IMR-90 (cell line): Measurements from ENCODE around the gene DLGAP4. TPM values are rescaled to one million over a fixed set of nuclear protein-coding genes. Genes with fewer than 3 reads are reported as not detected.

ENCODE experiments used
- ATAC-seq: fragments of 200-7000 bp; cut with Tn5 transposase; 2 replicates; pipeline ENCODE4 v1.9.1; 2020; ENCODE audit warnings: low read depth, mild to moderate bottlenecking, moderate library complexity
- BruUV-seq: library from RNA; stranded (reverse); fragments of 400-500 nt; replicated peaks from 2 replicates; lab custom pipeline; 2021; lab: Mats Ljungman, UMichigan
- CTCF ChIA-PET: fragments of 300-600 bp; formaldehyde crosslinking; extraction: SDS; loops from one replicate; lab custom pipeline; 2021; ENCODE audit warnings: antibody characterized with exemption; lab: Yijun Ruan, JAX
- POLR2A ChIA-PET: fragments of 300-600 bp; sonication (Branson Sonifier 250); formaldehyde crosslinking; loops from one replicate; lab custom pipeline; 2022; ENCODE audit warnings: antibody characterized with exemption; ENCODE audit not compliant: unreplicated experiment; lab: Charles Lee
- DNase-seq: peaks from one replicate; pipeline ENCODE4 v3.0.0; 2013
- H2AFZ ChIP-seq: replicated peaks from 2 replicates; pipeline ENCODE3; 2013; ENCODE audit warnings: low read length, mild to moderate bottlenecking; ENCODE audit not compliant: poor library complexity
- H2AK5ac ChIP-seq: 2 replicates; pipeline ENCODE4 v1.6.1; 2013; ENCODE audit warnings: low read depth, low read length, inconsistent platforms
- H2AK9ac ChIP-seq: replicated peaks from 2 replicates; pipeline ENCODE3; 2013; ENCODE audit warnings: mild to moderate bottlenecking, low read depth, low read length, moderate library complexity; ENCODE audit not compliant: poor library complexity
- H2BK120ac ChIP-seq: 2 replicates; pipeline ENCODE4 v1.6.1; 2013; ENCODE audit warnings: low read depth, low read length, inconsistent platforms
- H2BK15ac ChIP-seq: 3 replicates; pipeline ENCODE4 v1.6.1; 2013; ENCODE audit warnings: low read depth, low read length, inconsistent platforms
- H2BK20ac ChIP-seq: 2 replicates; pipeline ENCODE4 v1.6.1; 2013; ENCODE audit warnings: low read depth, mild to moderate bottlenecking, inconsistent platforms, low read length, moderate library complexity
- H2BK5ac ChIP-seq: 2 replicates; pipeline ENCODE4 v1.6.1; 2013; ENCODE audit warnings: mild to moderate bottlenecking, low read depth, low read length, inconsistent platforms; ENCODE audit not compliant: poor library complexity, severe bottlenecking
- H3K14ac ChIP-seq: replicated peaks from 2 replicates; pipeline ENCODE4 v1.6.1; 2013; ENCODE audit warnings: low read depth, low read length, inconsistent platforms
- H3K18ac ChIP-seq: 2 replicates; pipeline ENCODE4 v1.6.1; 2013; ENCODE audit warnings: low read depth, low read length, control low read depth
- H3K23ac ChIP-seq: 2 replicates; pipeline ENCODE4 v1.6.1; 2013; ENCODE audit warnings: low read depth, low read length, inconsistent platforms
- H3K27ac ChIP-seq: 2 replicates; pipeline ENCODE4 v1.5.1; 2013; ENCODE audit warnings: mild to moderate bottlenecking, control low read depth, low read length; ENCODE audit not compliant: insufficient read depth
- H3K27me3 ChIP-seq: 2 replicates; pipeline ENCODE4 v1.6.1; 2013; ENCODE audit warnings: low read length; ENCODE audit not compliant: control insufficient read depth, insufficient read depth
- H3K36me3 ChIP-seq: 2 replicates; pipeline ENCODE4 v1.6.1; 2013; ENCODE audit warnings: low read length, mixed read lengths; ENCODE audit not compliant: control insufficient read depth, insufficient read depth
- H3K4ac ChIP-seq: 2 replicates; pipeline ENCODE4 v1.6.1; 2013; ENCODE audit warnings: low read depth, low read length, inconsistent platforms
- H3K4me1 ChIP-seq: 2 replicates; pipeline ENCODE4 v1.6.1; 2013; ENCODE audit warnings: low read length, mixed read lengths; ENCODE audit not compliant: control insufficient read depth, insufficient read depth
- H3K4me2 ChIP-seq: 2 replicates; pipeline ENCODE4 v1.6.1; 2013; ENCODE audit warnings: low read depth, mild to moderate bottlenecking, control low read depth, low read length, moderate library complexity
- H3K4me3 ChIP-seq: 2 replicates; pipeline ENCODE4 v1.5.1; 2013; ENCODE audit warnings: low read depth, mild to moderate bottlenecking, control low read depth, low read length, moderate library complexity; ENCODE audit not compliant: insufficient read depth
- H3K56ac ChIP-seq: 2 replicates; pipeline ENCODE4 v1.6.1; 2013; ENCODE audit warnings: low read length, inconsistent platforms; ENCODE audit not compliant: insufficient read depth; ENCODE audit errors: extremely low read depth
- H3K79me1 ChIP-seq, 2 experiments: 2 replicates each; pipeline ENCODE4 v1.6.1; 2013; ENCODE audit warnings: low read length in 2 of 2, inconsistent platforms in 1 of 2, low read depth in 1 of 2
- H3K9ac ChIP-seq: 2 replicates; pipeline ENCODE4 v1.6.1; 2013; ENCODE audit warnings: low read depth, low read length, control low read depth
- H3K9me1 ChIP-seq: 2 replicates; pipeline ENCODE4 v1.6.1; 2013; ENCODE audit warnings: low read length, inconsistent platforms; ENCODE audit not compliant: insufficient read depth
- H3K9me3 ChIP-seq: 2 replicates; pipeline ENCODE4 v1.6.1; 2013; ENCODE audit warnings: low read length; ENCODE audit not compliant: control insufficient read depth, insufficient read depth
- H4K20me1 ChIP-seq: 2 replicates; pipeline ENCODE4 v1.6.1; 2013; ENCODE audit warnings: low read length, inconsistent platforms; ENCODE audit not compliant: insufficient read depth
- H4K5ac ChIP-seq: 2 replicates; pipeline ENCODE4 v1.6.1; 2013; ENCODE audit warnings: mild to moderate bottlenecking, low read depth, low read length, control low read depth
- H4K8ac ChIP-seq, 2 experiments: 2 replicates each; pipeline ENCODE4 v1.6.1; 2013; ENCODE audit warnings: low read depth in 2 of 2, low read length in 2 of 2, control low read depth in 1 of 2, inconsistent platforms in 1 of 2
- H4K91ac ChIP-seq: 2 replicates; pipeline ENCODE4 v1.6.1; 2013; ENCODE audit warnings: low read depth, low read length, inconsistent platforms; ENCODE audit not compliant: insufficient read depth
- NFE2L2 ChIP-seq: fragments of 150-350 bp; IDR thresholded peaks from 2 replicates; pipeline ENCODE4 v1.6.1; 2016; ENCODE audit warnings: low read depth, mild to moderate bottlenecking, low read length
- RAD21 ChIP-seq: IDR thresholded peaks from 2 replicates; pipeline ENCODE4 v1.6.1; 2012; ENCODE audit warnings: low read length, improper control_type of control experiment
- WGBS, 2 experiments: methylation state at CpG; one replicate each; pipeline versions ENCODE4 v1.1.5 to v1.1.7; 2013; ENCODE audit warnings: missing lambda C conversion rate in 2 of 2; ENCODE audit not compliant: insufficient read length in 1 of 2; ENCODE audit errors: extremely low coverage in 2 of 2; 5-methylcytosine and 5-hydroxymethylcytosine counted together
- dilution Hi-C: fragments of 300-500 bp; cut with HindIII; formaldehyde crosslinking; loops from one replicate; pipeline ENCODE4 v1.14.3; 2018; ENCODE audit warnings: low sequenced_read_pairs; ENCODE audit not compliant: unreplicated experiment
- in situ Hi-C: fragments of 300-500 bp; cut with MboI; formaldehyde crosslinking; loops from 3 replicates; pipeline ENCODE4 v1.14.3; 2019; ENCODE audit warnings: low sequenced_read_pairs, inconsistent platforms, mixed read lengths
- intact Hi-C: fragments of 100-400 bp; cut with micrococcal nuclease; formaldehyde crosslinking; loops from 2 replicates; pipeline ENCODE4 v1.10.0; 2022
- polyA plus RNA-seq, 3 experiments: library from polyadenylated mRNA; depleted of rRNA; stranded (reverse); fragments of >200 nt; gene quantifications; 2 replicates each; pipeline ENCODE4 v1.2.3, GENCODE V29; 2012; ENCODE audit warnings: low replicate concordance in 1 of 3
- total RNA-seq: library from RNA; depleted of rRNA; stranded (reverse); fragments of >200 nt; gene quantifications from 2 replicates; pipeline ENCODE4 v1.2.3, GENCODE V29; 2012

Gene DLGAP4
- total and polyA plus RNA-seq, 2 of the 4 experiments (the other 2 are of a cell fraction): 32.3 to 73.2 TPM

GRCh38 chr20:36525620-36526365 lies 219.7 kb downstream of the DLGAP4 start:
- Histone ChIP-seq H2BK5ac (no peak overlapping the region), H3K9ac (no peak overlapping the region), H2AK9ac (no peak overlapping the region), H3K18ac (no peak overlapping the region), H3K23ac (no peak overlapping the region), H3K36me3 (peaks cover 68% of the 10 kb centered on the region), H3K9me1 (peaks cover 19% of the 10 kb centered on the region), H3K27me3 (no peaks in the 10 kb centered on the region), H4K5ac (no peak overlapping the region), H2AFZ (no peak overlapping the region), H3K4me2 (no peak overlapping the region), H3K4me1 (no peaks in the 10 kb centered on the region; the same call in 1 of the 2 replicates), H2BK120ac (no peak overlapping the region), H3K9me3 (no peaks in the 10 kb centered on the region), H3K4me3 (no peak overlapping the region), H4K20me1 (peaks cover 20% of the 10 kb centered on the region; the same call in 1 of the 2 replicates), H4K8ac (no peak overlapping the region), H3K14ac (no peak overlapping the region), H3K27ac (no peak overlapping the region), H2BK15ac (no peak overlapping the region), H3K56ac (no peak overlapping the region), H2BK20ac (no peak overlapping the region), H4K91ac (no peak overlapping the region), H2AK5ac (no peak overlapping the region), H3K79me1 (peaks cover 18 to 48% of the 10 kb centered on the region in 2 experiments), H3K4ac (no peak overlapping the region)
- BruUV-seq: no TSS peak
- no peak for ATAC-seq
- 96% methylated on average over 9 of the region's 17 CpGs; no CpG with 5 or more reads in 1 of the 2 experiments for WGBS, 2 experiments
- DNase-seq: no peak
- TF ChIP-seq RAD21 (no peak), NFE2L2 (no peak)
- dilution Hi-C loops (no loop called here), intact Hi-C loops (no loop called here), in situ Hi-C loops (no loop called here)
- ChIA-PET POLR2A (no interaction called here), CTCF (no interaction called here)
